B cell (primary cell): ENCODE measurements around the gene PSMG3. TPM values are rescaled to one million over a fixed set of nuclear protein-coding genes. Genes with fewer than 3 reads are reported as not detected.

Source experiments
- ATAC-seq: fragments of 200-7000 bp; cut with Tn5 transposase; one replicate; pipeline ENCODE4 v1.10.0; 2021; ENCODE audit warnings: low read depth, mild to moderate bottlenecking, moderate number of reproducible peaks, moderate library complexity
- CTCF ChIA-PET: fragments of 350-600 bp; sonication (Branson Sonifier 250); formaldehyde crosslinking; loops from one replicate; lab custom pipeline; 2021; ENCODE audit warnings: antibody characterized with exemption, inconsistent platforms; lab: Charles Lee
- POLR2A ChIA-PET: fragments of 350-600 bp; sonication (Branson Sonifier 250); formaldehyde crosslinking; loops from one replicate; lab custom pipeline; 2021; ENCODE audit warnings: antibody characterized with exemption; lab: Charles Lee
- DNase-seq: peaks from one replicate; pipeline ENCODE4 v3.0.0; 2013
- H2AFZ ChIP-seq: 2 replicates; pipeline ENCODE4 v1.6.1; 2012; ENCODE audit warnings: mild to moderate bottlenecking, low read depth, low read length; ENCODE audit not compliant: insufficient read depth, poor library complexity, severe bottlenecking
- H3K27ac ChIP-seq, 2 donors: 1 replicate in 1 of 2; 2 replicates in 1 of 2; pipeline ENCODE4 v1.5.1; 2012 to 2013; ENCODE audit warnings: low read length in 2 of 2, mild to moderate bottlenecking in 2 of 2, moderate library complexity in 1 of 2
- H3K27me3 ChIP-seq, 4 experiments: fragments of 200-600 bp in 1 of 4; sonication (generic) in 1 of 4; replicated peaks in 1 of 4; 1 replicate in 2 of 4; 2 replicates in 2 of 4; pipeline versions ENCODE4 v1.6.1 to v1.7.0; 2013 to 2016; ENCODE audit warnings: low read length in 3 of 4, mild to moderate bottlenecking in 2 of 4, mixed read lengths in 1 of 4, moderate library complexity in 1 of 4; ENCODE audit not compliant: insufficient read depth in 4 of 4, control insufficient read depth in 3 of 4; ENCODE audit errors: control extremely low read depth in 1 of 4
- H3K36me3 ChIP-seq, 2 experiments: replicated peaks in 1 of 2; 1 replicate in 1 of 2; 2 replicates in 1 of 2; pipeline versions ENCODE4 v1.6.1 to v1.7.1; 2013; ENCODE audit warnings: low read length in 1 of 2; ENCODE audit not compliant: insufficient read depth in 2 of 2, control insufficient read depth in 1 of 2; ENCODE audit errors: control extremely low read depth in 1 of 2, extremely low read depth in 1 of 2
- H3K4me1 ChIP-seq, 2 donors: fragments of 200-600 bp in 1 of 2; sonication (generic) in 1 of 2; 1 replicate in 1 of 2; 2 replicates in 1 of 2; pipeline versions ENCODE4 v1.5.1 to v1.6.1; 2013 to 2017; ENCODE audit warnings: low read length in 2 of 2; ENCODE audit not compliant: control insufficient read depth in 2 of 2, insufficient read depth in 2 of 2
- H3K4me2 ChIP-seq: replicated peaks from 2 replicates; pipeline ENCODE3; 2012; ENCODE audit warnings: mild to moderate bottlenecking, low read depth, low read length; ENCODE audit not compliant: poor library complexity, severe bottlenecking
- H3K4me3 ChIP-seq, 5 experiments: fragments of 200-600 bp in 1 of 5; sonication (generic) in 1 of 5; 1 replicate in 3 of 5; 2 replicates in 2 of 5; pipeline versions ENCODE4 v1.5.1 to v1.7.0; 2011 to 2016; ENCODE audit warnings: low read length in 4 of 5, mild to moderate bottlenecking in 4 of 5, low read depth in 2 of 5, control low read depth in 1 of 5, moderate library complexity in 1 of 5; ENCODE audit not compliant: insufficient read depth in 1 of 5; ENCODE audit errors: control extremely low read depth in 1 of 5, extremely low read depth in 1 of 5
- H3K79me2 ChIP-seq: fragments of 200-600 bp; sonication (generic); one replicate; pipeline ENCODE4 v1.6.0; 2016; ENCODE audit warnings: low read length; ENCODE audit not compliant: control insufficient read depth, insufficient read depth
- H3K9ac ChIP-seq: fragments of 200-600 bp; sonication (generic); 2 replicates; pipeline ENCODE4 v1.6.1; 2017; ENCODE audit warnings: mild to moderate bottlenecking, low read length, moderate library complexity
- H3K9me3 ChIP-seq, 3 donors: one replicate each; pipeline versions ENCODE4 v1.6.1 to v1.7.1; 2013; ENCODE audit warnings: low read length in 2 of 3; ENCODE audit not compliant: control insufficient read depth in 2 of 3, insufficient read depth in 1 of 3; ENCODE audit errors: control extremely low read depth in 1 of 3
- H4K20me1 ChIP-seq: 2 replicates; pipeline ENCODE4 v1.6.0; 2012; ENCODE audit warnings: mild to moderate bottlenecking, low read length; ENCODE audit not compliant: insufficient read depth, control insufficient read depth, poor library complexity, severe bottlenecking
- H3K27ac Mint-ChIP-seq: one replicate; pipeline ENCODE4 v1.8.0; 2021; ENCODE audit warnings: mixed read lengths
- H3K27me3 Mint-ChIP-seq: one replicate; pipeline ENCODE4 v1.8.0; 2021; ENCODE audit warnings: mixed read lengths
- H3K4me1 Mint-ChIP-seq: one replicate; pipeline ENCODE4 v1.8.0; 2021; ENCODE audit warnings: mixed read lengths
- H3K4me3 Mint-ChIP-seq: one replicate; pipeline ENCODE4 v1.8.0; 2021; ENCODE audit warnings: mixed read lengths
- H3K9me3 Mint-ChIP-seq: one replicate; pipeline ENCODE4 v1.8.0; 2022; ENCODE audit warnings: mixed read lengths; ENCODE audit not compliant: insufficient read depth
- EZH2 ChIP-seq: IDR thresholded peaks from 2 replicates; pipeline ENCODE4 v1.6.1; 2012; ENCODE audit warnings: borderline replicate concordance, low read depth, mild to moderate bottlenecking, moderate library complexity, low read length; ENCODE audit not compliant: insufficient read depth, poor library complexity, severe bottlenecking
- WGBS: methylation state at CpG from one replicate; pipeline ENCODE4 v1.1.5; 2013; ENCODE audit warnings: missing lambda C conversion rate; ENCODE audit not compliant: insufficient coverage; 5-methylcytosine and 5-hydroxymethylcytosine counted together
- intact Hi-C: fragments of 100-400 bp; cut with micrococcal nuclease; formaldehyde crosslinking; loops from one replicate; pipeline ENCODE4 v1.10.0; 2022
- polyA plus RNA-seq: library from polyadenylated mRNA; depleted of rRNA; stranded (reverse); fragments of >200 nt; gene quantifications from 2 replicates; pipeline ENCODE4 v1.2.3, GENCODE V29; 2012
- total RNA-seq, 2 donors: library from RNA; stranded (reverse); fragments of 120-200 nt in 1 of 2; gene quantifications; 1 replicate in 1 of 2; 2 replicates in 1 of 2; pipeline versions ENCODE4 v1.2.3 to v1.2.4, GENCODE V29; 2013 to 2022
- TF ChIP-seq, protein P1 (sequence below): fragments of 200-600 bp; IDR thresholded peaks from one replicate; pipeline ENCODE4 v1.8.0; 2022; ENCODE audit warnings: antibody characterized with exemption, mild to moderate bottlenecking

PSMG3 gene
- total and polyA plus RNA-seq, 2 donors (not counting 1 experiment from before 2014, with no cell fraction given), result 27.4 to 75.7 TPM

GRCh38 chr7:1609023-1609422 is 39.2 kb upstream of the PSMG3 start:
- WGBS, result 80% methylated on average over 10 of the region's 10 CpGs
- DNase-seq (no peak), ATAC-seq (no peak)
- peaks cover 0 to 4% (median 0%) of the 10 kb centered on the region in 4 experiments for H3K27me3 ChIP-seq
- H3K79me2 ChIP-seq, result no peaks in the 10 kb centered on the region
- H2AFZ ChIP-seq, result no peak overlapping the region
- H3K4me3 ChIP-seq, result no peak overlapping the region
- no peaks in the 10 kb centered on the region for H3K9me3 Mint-ChIP-seq
- no peak overlapping the region for H3K4me2 ChIP-seq
- peaks cover 22% of the 10 kb centered on the region for H3K27me3 Mint-ChIP-seq
- TF ChIP-seq EZH2, result no peak
- TF ChIP-seq, protein P1, sequence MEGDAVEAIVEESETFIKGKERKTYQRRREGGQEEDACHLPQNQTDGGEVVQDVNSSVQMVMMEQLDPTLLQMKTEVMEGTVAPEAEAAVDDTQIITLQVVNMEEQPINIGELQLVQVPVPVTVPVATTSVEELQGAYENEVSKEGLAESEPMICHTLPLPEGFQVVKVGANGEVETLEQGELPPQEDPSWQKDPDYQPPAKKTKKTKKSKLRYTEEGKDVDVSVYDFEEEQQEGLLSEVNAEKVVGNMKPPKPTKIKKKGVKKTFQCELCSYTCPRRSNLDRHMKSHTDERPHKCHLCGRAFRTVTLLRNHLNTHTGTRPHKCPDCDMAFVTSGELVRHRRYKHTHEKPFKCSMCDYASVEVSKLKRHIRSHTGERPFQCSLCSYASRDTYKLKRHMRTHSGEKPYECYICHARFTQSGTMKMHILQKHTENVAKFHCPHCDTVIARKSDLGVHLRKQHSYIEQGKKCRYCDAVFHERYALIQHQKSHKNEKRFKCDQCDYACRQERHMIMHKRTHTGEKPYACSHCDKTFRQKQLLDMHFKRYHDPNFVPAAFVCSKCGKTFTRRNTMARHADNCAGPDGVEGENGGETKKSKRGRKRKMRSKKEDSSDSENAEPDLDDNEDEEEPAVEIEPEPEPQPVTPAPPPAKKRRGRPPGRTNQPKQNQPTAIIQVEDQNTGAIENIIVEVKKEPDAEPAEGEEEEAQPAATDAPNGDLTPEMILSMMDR, result no peak
- no peaks in the 10 kb centered on the region for H3K4me1 Mint-ChIP-seq
- CTCF ChIA-PET, result no interaction called here
- no peak overlapping the region for H3K9ac ChIP-seq
- H3K9me3 ChIP-seq, result peaks cover 0 to 3% (median 0%) of the 10 kb centered on the region in 3 donors
- H3K27ac ChIP-seq, result no peak overlapping the region
- no peaks in the 10 kb centered on the region for H4K20me1 ChIP-seq
- no peaks in the 10 kb centered on the region for H3K4me1 ChIP-seq
- intact Hi-C loops, result no loop called here
- H3K4me3 Mint-ChIP-seq, result no peak overlapping the region
- POLR2A ChIA-PET, result no interaction called here
- H3K27ac Mint-ChIP-seq, result no peak overlapping the region
- H3K36me3 ChIP-seq, result no peaks in the 10 kb centered on the region

- Mint-ChIP-seq H3K27me3 (peaks cover 22% of the 10 kb centered on the region), H3K4me3 (no peak overlapping the region), H3K4me1 (no peaks in the 10 kb centered on the region), H3K27ac (no peak overlapping the region), H3K9me3 (no peaks in the 10 kb centered on the region)
- H2AFZ ChIP-seq, result no peak overlapping the region
- H3K9ac ChIP-seq, result no peak overlapping the region
- ChIA-PET CTCF (no interaction called here), POLR2A (no interaction called here)
- H3K4me2 ChIP-seq, result no peak overlapping the region
- TF ChIP-seq, protein P1, result no peak
- no peak for TF ChIP-seq EZH2
- H3K36me3 ChIP-seq, result no peaks in the 10 kb centered on the region
- H3K9me3 ChIP-seq, result peaks cover 0 to 3% (median 0%) of the 10 kb centered on the region in 3 donors
- intact Hi-C loops, result no loop called here
- 83% methylated on average over 7 of the region's 8 CpGs for WGBS
- H3K4me1 ChIP-seq, result no peaks in the 10 kb centered on the region
- ATAC-seq, result no peak
- no peak overlapping the region for H3K27ac ChIP-seq
- H3K79me2 ChIP-seq, result no peaks in the 10 kb centered on the region
- DNase-seq, result no peak
- H3K4me3 ChIP-seq, result no peak overlapping the region
- H3K27me3 ChIP-seq, result peaks cover 0 to 4% (median 0%) of the 10 kb centered on the region in 4 experiments
- no peaks in the 10 kb centered on the region for H4K20me1 ChIP-seq
These were observed 38.5 kb upstream of the PSMG3 start for GRCh38 chr7:1608318-1608717.
